Measurements from ENCODE around the gene NCOR2. TPM values are rescaled to one million over a fixed set of nuclear protein-coding genes. Genes with fewer than 3 reads are reported as not detected.

NCOR2 gene
- total and polyA plus RNA-seq, 2 of the 4 experiments (the other 2 are of a cell fraction) = 12.9 to 40.8 TPM

GRCh38 chr12:124588018-124588634 is 20.7 kb upstream of the NCOR2 start:
- TF ChIP-seq POLR2A (IDR thresholded peaks at IDR 0.05; ENCODE audit: low read depth, low read length) = no peak
- TF ChIP-seq CTCF (conservative IDR thresholded peaks at IDR 0.05; ENCODE audit: low read depth, low read length) = no peak
- TF ChIP-seq USF2 (IDR thresholded peaks at IDR 0.05; ENCODE audit: low read depth, low read length) = no peak
- TF ChIP-seq CEBPB (IDR thresholded peaks at IDR 0.05; ENCODE audit: low read depth, low read length) = no peak
- TF ChIP-seq RFX5 (IDR thresholded peaks at IDR 0.05; ENCODE audit: low read depth, low read length) = no peak
- TF ChIP-seq, protein P1, sequence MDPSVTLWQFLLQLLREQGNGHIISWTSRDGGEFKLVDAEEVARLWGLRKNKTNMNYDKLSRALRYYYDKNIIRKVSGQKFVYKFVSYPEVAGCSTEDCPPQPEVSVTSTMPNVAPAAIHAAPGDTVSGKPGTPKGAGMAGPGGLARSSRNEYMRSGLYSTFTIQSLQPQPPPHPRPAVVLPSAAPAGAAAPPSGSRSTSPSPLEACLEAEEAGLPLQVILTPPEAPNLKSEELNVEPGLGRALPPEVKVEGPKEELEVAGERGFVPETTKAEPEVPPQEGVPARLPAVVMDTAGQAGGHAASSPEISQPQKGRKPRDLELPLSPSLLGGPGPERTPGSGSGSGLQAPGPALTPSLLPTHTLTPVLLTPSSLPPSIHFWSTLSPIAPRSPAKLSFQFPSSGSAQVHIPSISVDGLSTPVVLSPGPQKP (IDR thresholded peaks at IDR 0.05; ENCODE audit: borderline replicate concordance, low read depth, low read length) = no peak
- no peak for TF ChIP-seq NFE2L2 (IDR thresholded peaks at IDR 0.05; ENCODE audit: low read depth, low read length)
- TF ChIP-seq RAD21 (IDR thresholded peaks at IDR 0.05; ENCODE audit: low read length) = no peak
- TF ChIP-seq FOS (IDR thresholded peaks at IDR 0.05; ENCODE audit: low read depth, low read length) = no peak
- no peak for TF ChIP-seq SMC3 (IDR thresholded peaks at IDR 0.05; ENCODE audit: low read depth, low read length)
- no peak for TF ChIP-seq MXI1 (IDR thresholded peaks at IDR 0.05; ENCODE audit: borderline replicate concordance, low read depth, low read length)
- TF ChIP-seq MAFK (IDR thresholded peaks at IDR 0.05; ENCODE audit: low read depth, low read length) = no peak
- no peak for TF ChIP-seq MAZ (IDR thresholded peaks at IDR 0.05; ENCODE audit: borderline replicate concordance, low read depth, low read length)
- CTCF ChIA-PET = no interaction called here
- Histone ChIP-seq H2BK15ac (ENCODE audit: low read depth, low read length) (peak overlapping the region; percentile 10; the same call in 1 of the 3 replicates), H3K56ac (ENCODE audit: extremely low read depth, insufficient read depth, low read length) (no peak overlapping the region), H2AFZ (replicated peaks; ENCODE audit: low read length, poor library complexity) (no peak overlapping the region), H2BK5ac (ENCODE audit: low read depth, low read length, poor library complexity, severe bottlenecking) (no peak overlapping the region), H3K4me1 (ENCODE audit: control insufficient read depth, insufficient read depth, low read length) (peaks cover 9% of the 10 kb centered on the region; the same call in 1 of the 2 replicates), H3K36me3 (ENCODE audit: control insufficient read depth, insufficient read depth, low read length) (no peaks in the 10 kb centered on the region), H2AK5ac (ENCODE audit: low read depth, low read length) (peak overlapping the region; percentile 35), H3K9me3 (ENCODE audit: control insufficient read depth, insufficient read depth, low read length) (no peaks in the 10 kb centered on the region), H3K4me3 (ENCODE audit: insufficient read depth, low read depth, low read length) (no peak overlapping the region), H2AK9ac (replicated peaks; ENCODE audit: low read depth, low read length, poor library complexity) (no peak overlapping the region), H4K8ac (ENCODE audit: low read depth in 2 of 2, low read length in 2 of 2) (peak overlapping the region in 1 of 2 experiments; percentile 72; a peak in 1 of 4 replicates), H3K27me3 (ENCODE audit: control insufficient read depth, insufficient read depth, low read length) (peaks cover 2% of the 10 kb centered on the region; the same call in 1 of the 2 replicates), H3K14ac (replicated peaks; ENCODE audit: low read depth, low read length) (no peak overlapping the region), H2BK120ac (ENCODE audit: low read depth, low read length) (peak overlapping the region; percentile 88; the same call in 1 of the 2 replicates), H3K9me1 (ENCODE audit: insufficient read depth, low read length) (no peaks in the 10 kb centered on the region), H3K27ac (ENCODE audit: insufficient read depth, low read length) (no peak overlapping the region), H4K91ac (ENCODE audit: insufficient read depth, low read depth, low read length) (no peak overlapping the region; the same call in 1 of the 2 replicates), H3K4ac (ENCODE audit: low read depth, low read length) (peak overlapping the region; percentile 65; the same call in 1 of the 2 replicates), H3K4me2 (ENCODE audit: low read depth, low read length) (peak overlapping the region; percentile 73; the same call in 1 of the 2 replicates), H4K20me1 (ENCODE audit: insufficient read depth, low read length) (no peaks in the 10 kb centered on the region; the same call in 1 of the 2 replicates), H3K79me1 (ENCODE audit: low read depth in 1 of 2, low read length in 2 of 2) (no peaks in the 10 kb centered on the region), H3K9ac (ENCODE audit: low read depth, low read length) (no peak overlapping the region), H3K23ac (ENCODE audit: low read depth, low read length) (peak overlapping the region; percentile 55; the same call in 1 of the 2 replicates), H4K5ac (ENCODE audit: low read depth, low read length) (0 out of 2 replicates have a peak overlapping the region, but pooled peaks have one; percentile 25), H2BK20ac (ENCODE audit: low read depth, low read length) (peak overlapping the region; percentile 80; the same call in 1 of the 2 replicates), H3K18ac (ENCODE audit: low read depth, low read length) (peak overlapping the region; percentile 26; the same call in 1 of the 2 replicates)
- POLR2A ChIA-PET (ENCODE audit: unreplicated experiment) = no interaction called here
- dilution Hi-C loops (cut with HindIII; ENCODE audit: low sequenced_read_pairs, unreplicated experiment) (no loop called here), intact Hi-C loops (cut with micrococcal nuclease) (no loop called here), in situ Hi-C loops (cut with MboI; ENCODE audit: low sequenced_read_pairs) (no loop called here)
- no CpG with 5 or more reads among the region's 4 CpGs for WGBS, 2 experiments (ENCODE audit: extremely low coverage in 2 of 2, insufficient read length in 1 of 2)
- ATAC-seq (ENCODE audit: low read depth) (no peak), DNase-seq (no peak)
- BruUV-seq (replicated peaks) = no TSS peak

All from IMR-90 (cell line).